ENCODE results near the gene FBXL17.

DNA sequence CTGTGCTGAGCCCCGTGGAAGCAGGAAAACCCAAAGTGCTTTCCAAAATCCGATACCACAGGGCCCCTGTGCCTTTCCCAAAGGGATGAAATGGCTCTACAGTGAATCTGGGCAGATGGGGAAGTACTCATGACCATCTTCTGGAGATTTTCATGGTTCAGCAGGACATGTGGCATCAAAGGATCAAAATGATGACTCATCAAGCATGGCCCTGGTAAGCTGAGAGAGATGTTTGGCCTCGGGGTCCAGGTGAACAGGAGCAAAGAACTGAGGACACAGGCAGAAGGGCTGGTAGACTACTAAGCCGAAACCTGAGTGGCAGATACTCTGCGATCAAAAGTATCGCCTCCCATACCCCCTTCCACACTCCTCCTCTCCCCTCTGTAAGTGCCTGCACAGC is 551.1 kb downstream of the FBXL17 start:
- TF ChIP-seq CTCF (IDR thresholded peaks at IDR 0.05; ENCODE audit: low read depth, low read length, missing input control), result no peak
- no peak for TF ChIP-seq EGR1 (IDR thresholded peaks at IDR 0.05; ENCODE audit: low read depth in 2 of 2)
- no peak for TF ChIP-seq REST (IDR thresholded peaks at IDR 0.05)
- no peak for TF ChIP-seq MAX (IDR thresholded peaks at IDR 0.05)
- no peak for TF ChIP-seq ZBTB33 (IDR thresholded peaks at IDR 0.05)
- no peak for TF ChIP-seq RXRA (IDR thresholded peaks at IDR 0.05)
- TF ChIP-seq RAD21 (IDR thresholded peaks at IDR 0.05), result no peak

Measured in liver (tissue), 3 donors.